ENCODE results near the gene COL21A1. TPM values are rescaled to one million over a fixed set of nuclear protein-coding genes. Genes with fewer than 3 reads are reported as not detected.

COL21A1 gene
- total RNA-seq, 4 donors from 2014 or later, result 4.2 to 15.2 (median 4.9) TPM

- whole genome bisulfite sequencing, result 63% methylated on average over 1 of the region's 1 CpG
- Histone ChIP-seq H3K4me1 (no peaks in the 10 kb centered on the region), H3K27me3 (no peaks in the 10 kb centered on the region), H3K4me3 (no peak overlapping the region), H3K27ac (no peak overlapping the region), H3K36me3 (no peaks in the 10 kb centered on the region), H3K9me3 (no peaks in the 10 kb centered on the region)
- TF ChIP-seq EP300 (IDR thresholded peaks at IDR 0.05) (no peak), CTCF (IDR thresholded peaks at IDR 0.05) (no peak), POLR2A (IDR thresholded peaks at IDR 0.05) (no peak), POLR2AphosphoS5 (IDR thresholded peaks at IDR 0.05) (no peak)
- DNase-seq (ENCODE audit: low spot score in 2 of 2), result no peak
Observed at GRCh38 chr6:56062836-56063235, 184.5 kb downstream of the COL21A1 start.

GRCh38 chr6:56058636-56059035, 188.7 kb downstream of the COL21A1 start:
- no peaks in the 10 kb centered on the region for H3K9me3 ChIP-seq
- H3K4me1 ChIP-seq, result no peaks in the 10 kb centered on the region
- 90% methylated on average over 2 of the region's 2 CpGs for WGBS
- no peaks in the 10 kb centered on the region for H3K36me3 ChIP-seq
- no peak for DNase-seq (ENCODE audit: low spot score in 2 of 2)
- no peak overlapping the region for H3K27ac ChIP-seq
- TF ChIP-seq POLR2A (IDR thresholded peaks at IDR 0.05) (no peak), CTCF (IDR thresholded peaks at IDR 0.05) (no peak), EP300 (IDR thresholded peaks at IDR 0.05) (no peak)
- H3K4me3 ChIP-seq, result no peak overlapping the region
- H3K27me3 ChIP-seq, result no peaks in the 10 kb centered on the region

GRCh38 chr6:56055081-56055704, 192.2 kb downstream of the COL21A1 start:
- Histone ChIP-seq H3K4me1 (no peaks in the 10 kb centered on the region), H3K27ac (no peak overlapping the region), H3K27me3 (no peaks in the 10 kb centered on the region), H3K4me3 (no peak overlapping the region), H3K9me3 (no peaks in the 10 kb centered on the region), H3K36me3 (no peaks in the 10 kb centered on the region)
- no peak for TF ChIP-seq POLR2A (IDR thresholded peaks at IDR 0.05)
- TF ChIP-seq POLR2AphosphoS5 (IDR thresholded peaks at IDR 0.05), result no peak
- no peak for TF ChIP-seq EP300 (IDR thresholded peaks at IDR 0.05)
- no peak for TF ChIP-seq CTCF (IDR thresholded peaks at IDR 0.05)
- 86% methylated on average over 7 of the region's 7 CpGs for WGBS
- DNase-seq (ENCODE audit: low spot score in 2 of 2), result no peak

DNA sequence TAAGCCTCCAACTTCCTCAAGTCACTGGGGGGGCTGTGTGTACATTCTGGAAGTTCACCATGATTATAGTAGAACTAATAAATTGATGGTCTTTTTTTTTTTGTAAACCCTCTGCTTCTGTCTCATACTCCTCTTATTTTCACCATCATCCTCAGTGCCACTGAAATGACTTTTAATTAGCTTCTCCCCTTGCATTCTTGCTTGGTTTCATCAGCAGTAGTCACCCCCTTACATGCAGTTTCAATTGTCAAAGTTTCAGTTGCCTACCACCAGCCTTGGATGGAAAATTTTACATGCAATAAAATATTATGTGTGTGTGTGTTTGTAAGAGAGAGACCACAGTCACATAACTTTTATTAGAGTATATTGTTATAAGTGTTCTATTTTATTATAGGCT, 196.2 kb downstream of the COL21A1 start:
- no peak for DNase-seq (ENCODE audit: low spot score in 2 of 2)
- TF ChIP-seq CTCF (IDR thresholded peaks at IDR 0.05) (no peak), POLR2AphosphoS5 (IDR thresholded peaks at IDR 0.05) (no peak), POLR2A (IDR thresholded peaks at IDR 0.05) (no peak), EP300 (IDR thresholded peaks at IDR 0.05) (no peak)
- H3K36me3 ChIP-seq, result no peaks in the 10 kb centered on the region
- H3K4me1 ChIP-seq, result no peaks in the 10 kb centered on the region
- H3K4me3 ChIP-seq, result no peak overlapping the region
- H3K9me3 ChIP-seq, result no peaks in the 10 kb centered on the region
- no peaks in the 10 kb centered on the region for H3K27me3 ChIP-seq
- no peak overlapping the region for H3K27ac ChIP-seq

- no peaks in the 10 kb centered on the region for H3K4me1 ChIP-seq
- no peak overlapping the region for H3K4me3 ChIP-seq
- no peaks in the 10 kb centered on the region for H3K9me3 ChIP-seq
- TF ChIP-seq EP300 (IDR thresholded peaks at IDR 0.05), result no peak
- TF ChIP-seq CTCF (IDR thresholded peaks at IDR 0.05), result no peak
- no peak for TF ChIP-seq POLR2AphosphoS5 (IDR thresholded peaks at IDR 0.05)
- TF ChIP-seq POLR2A (IDR thresholded peaks at IDR 0.05), result no peak
- H3K36me3 ChIP-seq, result no peaks in the 10 kb centered on the region
- no peaks in the 10 kb centered on the region for H3K27me3 ChIP-seq
- no peak overlapping the region for H3K27ac ChIP-seq
- WGBS, result 83% methylated on average over 3 of the region's 3 CpGs
- no peak for DNase-seq (ENCODE audit: low spot score in 2 of 2)
Observed at GRCh38 chr6:56050530-56051201, 196.7 kb downstream of the COL21A1 start.
